GF-D8 (cell line): ENCODE measurements around the gene CEP170.

Experiments
- DNase-seq: peaks from one replicate; lab custom pipeline; 2025; lab: John Stamatoyannopoulos, UW

The CEP170 gene

GRCh38 chr1:243267914-243268653, 13.0 kb upstream of the CEP170 start:
- peak; percentile 87 for DNase-seq

GRCh38 chr1:243267471-243267880, 12.4 kb upstream of the CEP170 start:
- peak; percentile 81 for DNase-seq

GRCh38 chr1:243266231-243266630, 11.2 kb upstream of the CEP170 start:
- DNase-seq: no peak

- peak; percentile 98 for DNase-seq
Measured at GRCh38 chr1:243264717-243265116, 9.6 kb upstream of the CEP170 start.

GRCh38 chr1:243261390-243261789, 6.3 kb upstream of the CEP170 start:
- no peak for DNase-seq

DNA sequence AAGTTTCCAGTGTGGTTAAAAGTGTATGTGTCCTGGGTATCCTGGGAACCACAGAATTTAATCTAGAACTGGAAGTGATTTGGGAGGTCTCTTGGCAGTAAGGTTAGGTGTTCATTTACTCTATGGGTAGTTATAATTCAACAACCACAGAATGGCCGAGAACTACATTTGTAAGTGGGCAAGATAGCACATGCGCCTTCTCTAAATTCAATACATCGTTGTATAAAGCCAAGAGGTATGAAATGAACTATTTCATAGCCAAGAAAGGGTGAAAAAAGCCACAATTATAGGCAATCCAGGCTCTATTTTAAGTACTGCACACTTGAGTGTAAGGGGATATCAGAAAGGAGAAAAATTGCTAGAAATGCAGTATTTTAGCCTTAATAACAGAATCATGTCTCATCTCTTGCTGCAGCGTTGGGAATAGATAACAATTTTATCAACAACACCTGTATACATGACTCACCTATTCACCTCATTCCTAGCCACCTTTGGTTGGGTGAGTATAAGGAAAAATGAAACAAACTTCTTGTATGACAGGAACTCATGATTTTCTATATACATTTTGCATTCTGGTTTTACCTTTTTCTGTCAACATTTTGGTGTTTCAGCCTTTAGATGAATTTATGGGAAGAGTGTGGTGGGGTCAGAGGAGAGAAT, 5.3 kb upstream of the CEP170 start:
- no peak for DNase-seq

- DNase-seq: no peak
Measured at GRCh38 chr1:243258731-243259130, 3.6 kb upstream of the CEP170 start.

GRCh38 chr1:243257189-243257588, 2.1 kb upstream of the CEP170 start:
- DNase-seq: no peak

DNA sequence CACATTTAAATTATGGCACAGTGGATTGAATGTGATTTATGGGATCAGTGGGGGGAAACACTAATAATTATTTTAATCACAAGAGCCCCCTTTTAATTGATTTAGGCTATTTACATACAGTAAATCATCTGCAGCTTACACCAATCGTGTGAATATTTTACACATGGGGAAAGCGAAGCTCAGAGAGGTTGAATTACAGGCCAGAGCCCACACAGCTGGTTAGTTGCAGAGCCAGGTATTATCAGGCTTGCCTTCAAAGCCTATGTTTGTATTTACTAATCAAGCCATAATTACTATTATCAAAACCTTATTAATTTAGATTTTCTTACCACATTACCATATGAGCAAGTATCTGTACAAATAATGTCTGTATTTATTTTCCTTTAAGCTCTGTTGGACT, 1.5 kb upstream of the CEP170 start:
- no peak for DNase-seq

DNA sequence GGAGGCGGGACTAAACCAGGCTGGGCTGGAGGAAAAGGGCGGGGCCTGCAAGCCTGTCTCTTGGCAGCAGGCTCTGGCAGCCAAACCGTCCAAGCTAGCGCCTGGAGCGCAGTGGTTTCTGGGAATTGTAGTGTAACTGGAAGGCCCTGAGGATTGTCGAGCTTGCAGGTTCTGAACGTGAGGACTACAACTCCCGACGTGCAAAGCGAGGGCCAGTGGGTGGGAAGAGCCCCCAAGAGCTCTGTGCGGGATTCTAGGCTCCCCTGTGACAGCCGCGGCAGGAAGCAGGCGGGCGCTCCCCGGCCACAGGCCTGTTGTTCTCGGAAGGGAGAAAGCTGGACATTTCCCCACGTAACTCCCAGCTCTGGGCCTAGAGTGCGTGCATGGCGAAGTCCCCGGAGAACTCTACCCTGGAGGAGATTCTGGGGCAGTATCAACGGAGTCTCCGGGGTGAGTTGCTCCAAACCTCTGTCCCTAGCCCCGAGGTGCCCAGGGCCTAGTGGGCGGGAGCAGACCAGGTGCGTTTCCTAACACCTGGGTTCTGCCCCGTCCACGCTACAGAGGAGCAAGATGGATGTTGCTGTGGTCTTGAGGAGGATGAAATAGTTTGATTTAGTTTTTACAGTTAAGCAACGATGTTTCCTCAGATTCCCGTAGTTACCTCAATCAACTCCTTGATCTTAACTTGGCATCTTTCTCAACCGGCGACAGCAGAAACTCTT, 871 bp upstream of the CEP170 start, which contains the start of gene SDCCAG8:
Gene SDCCAG8, plus strand, starts transcription at position 251 of the 722 bp plus-strand sequence. Its CDS starts 133 bp downstream, at position 384.
- DNase-seq: peak; percentile 99

DNA sequence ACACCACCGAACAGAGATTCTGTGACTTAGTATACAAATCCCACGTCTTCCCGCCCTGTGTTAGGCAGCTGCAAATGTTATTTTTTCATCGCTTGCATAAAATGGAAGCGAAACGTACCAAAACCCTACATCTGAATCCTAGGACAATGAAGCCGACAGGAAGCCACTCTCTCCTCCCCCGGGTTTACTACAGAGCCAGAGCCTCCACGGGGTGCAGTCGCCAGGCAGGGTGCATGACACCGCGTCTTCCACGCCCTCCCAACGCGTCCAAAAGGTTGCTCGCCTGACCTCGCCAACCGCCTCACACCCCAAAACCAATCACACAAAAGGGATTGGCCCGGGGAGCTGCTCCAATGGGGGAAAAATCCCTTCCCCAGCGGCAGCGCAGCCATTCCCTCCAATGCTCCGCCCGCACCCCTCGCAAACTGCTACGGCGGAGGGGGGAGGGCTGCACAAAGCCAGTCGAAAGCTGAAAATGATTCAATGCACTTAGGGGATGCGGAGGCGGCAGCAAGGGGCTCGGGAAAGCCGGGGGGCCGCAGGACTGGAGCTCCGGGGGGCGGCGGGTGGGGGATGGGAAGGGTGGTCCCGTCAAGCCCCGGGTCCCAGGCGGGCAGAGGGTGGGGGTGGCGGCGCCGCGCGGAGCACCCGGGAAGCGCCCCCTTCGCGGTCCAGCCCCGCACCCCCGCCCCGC, 701 bp downstream of the CEP170 start:
- peak; percentile 53 for DNase-seq

- no peak for DNase-seq
Measured at GRCh38 chr1:243253926-243254232, 1.2 kb downstream of the CEP170 start.

DNA sequence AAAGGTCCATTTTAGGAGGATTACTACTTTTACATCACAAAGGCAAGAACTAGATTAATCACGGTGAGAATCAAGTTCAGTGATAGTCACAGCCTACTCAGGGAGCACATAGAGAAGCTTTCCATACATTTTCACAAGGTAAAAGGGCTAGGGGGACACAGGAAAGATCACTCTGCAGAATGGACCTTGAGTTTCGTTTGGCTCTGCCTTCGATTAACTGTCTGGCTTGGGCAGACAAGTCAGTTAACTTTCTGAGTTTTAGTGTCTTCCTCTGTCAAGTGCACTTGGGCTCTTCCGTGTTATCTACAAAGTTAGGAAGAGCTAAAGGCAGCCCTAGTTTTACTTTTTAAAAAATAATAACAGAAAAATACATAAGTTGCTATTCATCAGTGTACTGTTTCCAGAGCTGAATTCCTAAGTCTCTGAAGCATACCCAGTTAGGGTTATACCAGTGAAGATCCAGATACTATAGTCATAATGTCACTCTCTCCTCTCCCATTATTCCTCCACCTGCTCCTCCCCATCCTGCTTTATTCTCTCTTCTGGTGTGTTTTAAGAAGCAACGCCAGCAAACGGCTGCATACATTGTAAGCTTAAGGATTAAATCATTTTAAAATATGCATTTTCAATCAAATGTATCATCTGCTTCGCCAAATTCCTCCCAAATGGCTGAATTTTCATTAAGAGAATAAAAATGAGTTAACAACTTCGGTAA, 1.7 kb downstream of the CEP170 start:
- DNase-seq: no peak

DNA sequence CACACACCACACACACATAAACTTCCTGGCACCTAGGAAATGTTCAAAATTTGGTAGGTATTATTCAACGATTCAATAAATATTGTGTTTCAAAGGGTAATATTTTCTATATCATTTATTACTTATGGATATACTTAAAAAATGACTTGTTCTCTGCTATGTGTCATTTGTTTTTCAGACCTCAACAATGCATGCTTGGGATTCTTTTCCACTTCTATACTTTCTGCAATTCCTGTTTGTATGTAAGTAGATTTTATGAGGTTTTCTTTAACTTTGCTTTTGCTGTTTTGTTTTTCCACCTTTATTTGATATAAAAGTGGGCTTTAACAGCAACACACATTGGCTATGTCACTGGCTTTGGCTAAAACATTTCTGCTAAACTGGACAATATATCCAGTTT, 3.5 kb downstream of the CEP170 start:
- no peak for DNase-seq

GRCh38 chr1:243250102-243250501, 5.0 kb downstream of the CEP170 start:
- no peak for DNase-seq

DNA sequence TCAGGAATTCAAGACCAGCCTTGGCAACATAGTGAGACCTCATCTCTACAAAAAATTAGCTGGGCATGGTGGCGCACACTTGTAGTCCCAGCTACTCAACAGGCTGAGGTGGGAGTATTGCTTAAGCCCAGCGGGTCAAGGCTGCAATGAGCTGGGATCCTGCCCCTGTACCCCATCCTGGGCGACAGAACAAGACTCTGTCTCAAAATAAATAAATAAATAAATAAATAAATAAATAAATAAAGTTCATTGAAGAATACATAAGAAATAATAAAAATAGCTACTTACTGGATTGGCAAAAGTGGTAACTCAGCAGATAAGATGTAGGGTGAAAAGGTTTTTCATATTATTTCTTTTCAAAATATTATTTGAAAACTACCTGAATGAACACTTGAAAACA, 5.9 kb downstream of the CEP170 start:
- DNase-seq: no peak

GRCh38 chr1:243247901-243248300, 7.2 kb downstream of the CEP170 start:
- DNase-seq: no peak

DNA sequence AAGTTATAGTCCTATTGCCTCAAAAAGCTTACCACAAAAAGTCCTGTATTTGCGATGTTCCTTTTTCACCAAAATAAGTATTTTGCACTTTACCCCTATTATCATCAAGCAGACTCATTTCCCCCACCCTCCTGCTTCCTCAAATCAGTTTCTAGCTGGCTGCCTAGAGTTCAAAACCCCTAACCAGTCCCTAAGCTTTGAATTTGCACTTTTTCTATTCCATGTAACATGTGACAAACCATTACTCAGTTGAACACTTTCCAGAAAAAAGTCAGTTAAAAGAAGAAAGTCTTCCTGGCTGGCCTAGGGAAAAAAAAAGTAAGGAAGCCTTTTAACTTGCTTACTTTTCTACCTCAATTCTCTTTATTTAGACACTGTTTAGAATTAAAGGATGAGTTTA, 8.2 kb downstream of the CEP170 start:
- peak; percentile 19 for DNase-seq

DNA sequence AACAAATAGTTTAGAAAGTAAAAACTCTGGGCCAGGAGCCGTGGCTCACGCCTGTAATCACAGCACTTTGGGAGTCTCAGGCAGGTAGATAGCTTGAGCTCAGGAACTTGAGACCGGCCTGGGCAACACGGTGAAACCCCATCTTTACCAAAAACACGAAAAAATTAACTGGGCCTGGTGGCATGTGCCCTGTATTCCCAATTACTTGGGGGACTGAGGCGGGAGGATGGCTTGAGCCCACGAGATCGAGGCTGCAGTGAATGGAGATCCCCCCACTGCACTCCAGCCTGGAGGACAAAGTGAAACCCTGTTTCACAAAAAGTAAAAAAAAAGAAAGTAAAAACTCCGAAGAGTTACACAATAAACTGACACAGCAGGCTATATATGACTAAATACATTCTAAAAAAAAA, 10.6 kb downstream of the CEP170 start:
- DNase-seq: no peak

DNA sequence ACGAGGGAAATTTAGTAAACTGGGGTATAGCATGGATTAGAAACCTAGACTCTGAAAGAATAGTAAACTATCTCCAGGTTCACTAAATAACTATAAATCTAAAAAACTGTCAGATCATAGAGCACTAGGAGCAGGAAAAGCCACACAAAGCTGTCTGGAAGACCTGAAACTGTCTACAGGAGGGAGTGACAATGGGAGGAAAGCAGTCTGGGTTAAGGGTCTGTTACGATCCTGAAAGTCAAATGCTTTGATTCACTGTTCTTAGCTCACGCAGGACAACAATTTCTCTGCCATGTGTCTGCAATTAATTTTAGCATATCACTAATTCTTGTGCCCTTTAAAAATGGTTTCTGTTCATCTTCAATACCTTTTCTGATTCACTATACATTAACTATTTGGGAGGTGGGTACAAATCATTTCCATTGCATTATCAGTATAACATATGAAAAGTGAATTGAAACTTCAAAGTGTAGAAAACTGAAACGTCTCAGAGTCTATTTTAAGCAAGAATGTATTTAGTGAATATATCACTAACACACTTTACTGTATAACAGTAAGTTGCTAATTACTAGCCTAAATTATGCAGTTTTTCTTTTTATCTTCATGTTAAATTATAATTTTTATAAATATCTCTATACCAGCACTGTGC, 18.4 kb downstream of the CEP170 start:
- DNase-seq: no peak

DNA sequence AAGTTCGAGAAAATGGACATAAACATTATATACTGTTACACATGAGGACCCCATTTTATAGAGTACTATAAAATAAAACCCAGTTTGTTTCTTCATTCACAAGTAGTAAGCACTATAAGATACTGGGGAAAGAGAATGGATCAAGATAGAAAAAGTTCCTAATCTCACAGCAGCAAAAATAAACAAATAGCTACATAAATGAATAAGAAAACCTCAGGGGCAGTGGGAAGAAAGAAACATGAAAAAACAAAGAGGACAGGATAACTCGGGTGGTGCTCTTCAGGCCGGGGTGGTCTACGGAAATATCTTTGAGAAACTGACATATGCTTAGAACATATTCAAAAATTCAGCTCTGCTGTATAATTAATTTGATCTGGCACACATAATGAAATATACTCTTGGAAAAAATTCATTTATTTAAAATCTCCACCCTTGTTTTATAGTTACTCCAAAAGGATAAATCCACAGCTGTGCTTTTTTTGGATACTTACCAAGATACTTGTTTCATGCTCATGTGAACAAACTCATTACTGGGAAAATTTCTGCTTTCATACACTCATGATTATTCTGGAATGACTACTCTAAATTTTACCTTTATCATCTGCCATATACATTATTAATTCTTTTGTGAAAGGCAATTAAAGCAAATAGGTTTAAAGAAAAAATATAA, 20.0 kb downstream of the CEP170 start:
- DNase-seq: no peak
